Pulmonary artery endothelial cell (primary cell): ENCODE data around the gene HRCT1. TPM values are rescaled to one million over a fixed set of nuclear protein-coding genes. Genes with fewer than 3 reads are reported as not detected.
"Not testable (repeated sequence)": the region's sequence is repeated elsewhere in the genome, so short reads cannot be mapped to it uniquely, and the experiment has no call there.

Source experiments
- DNase-seq: peaks from one replicate; pipeline ENCODE4 v3.0.0-alpha.2; 2011; ENCODE audit warnings: low read depth, low spot score
- total RNA-seq: library from RNA; depleted of rRNA; stranded (reverse); fragments of >200 nt; gene quantifications from 2 replicates; pipeline ENCODE4 v1.2.3, GENCODE V29; 2014

Gene HRCT1
- total RNA-seq, 1 donor from 2014 or later: 5.6 TPM

GRCh38 chr9:35896570-35896969, 9.4 kb upstream of the HRCT1 start:
- DNase-seq: no peak

- not testable (repeated sequence) for DNase-seq
Measured at GRCh38 chr9:35897376-35898099, 8.5 kb upstream of the HRCT1 start.

DNA sequence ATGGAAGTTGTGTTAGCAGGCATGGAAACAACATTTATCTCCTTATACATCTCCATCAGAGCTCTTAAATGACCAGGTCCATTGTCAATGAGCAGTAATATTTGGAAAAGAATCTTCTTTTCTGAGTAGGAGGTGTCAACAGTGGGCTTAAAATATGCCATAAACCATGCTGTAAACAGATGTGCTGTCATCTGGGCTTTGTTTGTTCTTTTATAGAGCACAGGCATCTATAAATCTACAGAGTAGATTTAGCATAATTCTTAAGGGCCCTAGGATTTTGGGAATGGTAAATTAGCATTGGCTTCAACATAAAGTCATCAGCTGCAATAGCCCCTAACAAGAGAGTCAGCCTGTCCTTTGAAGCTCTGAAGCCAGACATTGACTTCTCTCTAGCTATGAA, 7.7 kb upstream of the HRCT1 start:
- no peak for DNase-seq

GRCh38 chr9:35899021-35899420, 7.0 kb upstream of the HRCT1 start:
- no peak for DNase-seq

DNA sequence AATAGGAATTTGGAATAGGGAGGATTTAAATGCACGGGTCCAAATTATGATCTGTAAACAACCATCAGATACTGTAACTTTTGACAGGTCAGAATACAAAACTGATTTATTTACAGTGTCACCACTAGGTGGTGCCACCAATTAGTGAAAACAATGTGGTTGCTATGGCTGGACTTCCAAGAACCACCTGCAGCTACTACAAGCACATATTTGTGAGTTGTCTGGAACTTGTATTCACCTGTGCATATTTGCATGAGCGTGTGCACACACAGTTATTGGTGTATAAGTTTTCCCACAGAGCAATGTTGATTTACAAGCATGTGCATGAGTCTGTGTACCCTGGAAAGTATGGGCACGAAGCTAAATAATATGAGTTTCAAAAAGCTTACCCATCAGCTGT, 3.0 kb upstream of the HRCT1 start:
- no peak for DNase-seq

DNA sequence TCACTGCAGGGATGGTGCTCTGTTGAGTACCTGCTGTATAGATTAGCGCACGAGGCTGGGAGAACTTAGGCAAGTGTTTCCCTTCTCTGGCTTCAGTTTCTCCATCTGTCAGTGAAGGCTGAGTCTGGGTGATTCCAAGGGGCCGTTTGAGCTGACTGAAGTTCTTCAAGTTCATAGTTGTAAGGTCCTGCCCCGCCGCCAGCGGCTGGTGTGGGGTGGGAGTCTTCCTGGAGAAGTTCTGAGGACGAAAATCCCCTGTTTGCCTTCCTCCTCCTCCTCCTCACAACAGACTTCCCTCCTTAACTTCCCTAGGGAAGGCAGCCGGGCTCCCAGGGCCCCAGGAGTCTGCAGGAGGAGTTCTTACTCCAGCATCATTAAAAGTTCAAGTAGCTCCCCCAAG, 1.7 kb upstream of the HRCT1 start:
- no peak for DNase-seq

DNA sequence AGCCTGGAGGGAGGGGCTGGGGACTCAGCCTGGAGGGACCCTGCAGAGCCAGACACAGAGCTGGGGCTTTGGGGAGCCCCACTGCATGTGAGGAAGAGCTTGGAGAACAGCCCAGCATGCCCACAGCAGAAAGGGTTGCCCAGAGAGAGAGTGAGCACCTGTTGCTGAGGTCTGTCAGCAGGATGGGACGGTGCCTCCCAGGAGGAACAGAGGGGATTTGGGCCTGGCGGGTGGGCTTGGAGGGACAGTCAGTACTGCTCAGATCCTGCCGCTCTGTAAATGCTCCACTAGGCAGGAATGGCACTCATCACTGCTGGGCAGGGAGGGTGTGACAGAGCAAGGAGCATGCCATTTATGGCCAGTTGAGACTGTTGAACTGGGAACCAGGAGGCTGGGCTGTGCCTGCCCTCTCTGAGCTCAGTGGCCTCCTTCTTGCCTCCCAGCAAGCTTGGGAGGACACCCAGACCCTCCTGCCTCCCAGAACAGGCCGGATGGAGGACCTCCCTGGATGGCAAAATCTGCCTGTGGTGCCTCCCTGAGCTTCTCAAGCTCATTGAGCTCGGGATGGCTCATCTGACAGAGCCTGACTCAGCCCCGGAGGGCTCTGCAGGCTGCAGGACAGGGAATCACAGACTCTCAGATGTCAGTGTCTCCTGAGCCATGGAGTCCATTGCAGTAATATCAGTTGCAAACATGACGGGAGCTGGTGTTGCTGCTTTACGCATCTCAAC, 786 bp upstream of the HRCT1 start:
- no peak for DNase-seq

DNA sequence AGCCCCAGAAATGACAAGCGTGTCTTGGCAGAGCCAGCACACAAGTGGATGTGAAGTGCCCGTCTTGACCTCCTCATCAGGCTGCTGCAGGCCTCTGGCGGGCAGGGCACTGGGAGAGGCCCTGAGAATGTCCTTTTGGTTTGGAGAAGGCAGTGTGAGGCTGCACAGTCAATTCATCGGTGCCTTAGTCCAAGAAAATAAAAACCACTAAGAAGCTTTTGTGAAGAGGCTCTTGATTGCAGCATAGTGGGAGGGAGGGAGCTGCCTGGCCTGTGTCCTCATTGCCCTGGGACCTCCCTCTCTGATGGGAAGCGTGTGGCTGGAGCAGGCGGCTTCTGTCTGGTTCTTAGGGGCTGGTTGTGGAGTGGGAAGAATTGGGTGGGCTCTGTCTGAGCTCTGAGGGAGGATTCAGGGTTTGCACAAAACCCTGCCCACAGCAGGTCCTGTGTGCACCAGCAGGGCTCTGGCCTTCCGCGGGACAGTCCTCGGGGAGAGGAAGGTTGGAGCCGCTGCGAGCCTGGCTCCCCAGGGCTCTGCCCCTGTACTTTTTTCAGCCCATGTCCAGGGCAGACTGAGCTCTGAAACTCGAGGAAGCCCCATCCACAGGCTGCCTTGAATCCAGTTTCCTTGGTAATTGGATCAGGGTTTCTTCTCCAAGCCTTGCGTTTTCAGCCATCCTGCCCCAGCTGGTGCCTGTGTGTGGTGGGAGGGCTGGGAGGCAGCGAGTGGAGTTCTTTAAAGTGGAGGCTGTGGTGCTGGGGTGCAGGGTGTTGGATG, 1.1 kb downstream of the HRCT1 start:
- no peak for DNase-seq

DNA sequence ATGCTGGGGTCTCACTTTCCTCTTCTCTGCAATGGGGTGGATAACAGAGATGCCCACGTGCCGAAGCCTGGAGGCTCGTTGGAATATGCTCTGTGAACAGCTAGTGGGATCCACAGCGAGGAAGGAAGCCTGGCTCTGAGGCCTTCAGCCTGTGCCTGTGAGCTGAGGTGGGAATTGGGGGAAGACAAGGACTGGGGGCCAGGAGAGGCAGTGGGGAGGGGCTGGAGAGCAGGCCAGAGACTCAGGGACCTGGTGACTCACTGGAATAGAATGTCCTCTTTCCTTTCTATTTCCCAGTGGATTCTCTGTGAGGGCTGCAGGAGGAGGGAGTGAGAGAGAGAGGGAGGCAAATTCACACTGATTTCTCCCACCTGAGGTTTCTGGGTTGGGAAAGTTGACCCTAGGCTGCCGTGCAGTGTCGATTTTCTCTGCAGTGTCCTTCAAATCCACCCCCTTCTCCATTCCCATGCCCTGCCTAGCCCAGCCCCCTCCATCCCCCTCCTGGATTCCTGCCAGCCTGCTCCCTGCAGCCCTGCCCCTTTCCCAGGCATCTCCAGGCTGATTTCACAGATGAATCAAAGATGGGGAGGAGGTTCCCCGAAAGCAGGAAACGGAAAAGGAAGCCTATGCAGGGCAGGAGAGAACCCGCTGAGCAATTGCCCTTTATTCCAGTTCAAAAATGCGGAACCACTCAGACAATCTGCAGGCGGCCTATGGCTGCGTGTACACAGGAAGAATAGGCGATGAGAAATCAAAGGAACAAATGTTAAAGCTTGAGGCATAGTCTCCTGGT, 1.9 kb downstream of the HRCT1 start:
- DNase-seq: peak; percentile 78

- no peak for DNase-seq
Measured at GRCh38 chr9:35908504-35909125, 2.6 kb downstream of the HRCT1 start.

- DNase-seq: no peak
Measured at GRCh38 chr9:35909274-35909673, 3.3 kb downstream of the HRCT1 start, which contains the start of gene SPAAR. TSS of gene SPAAR (plus strand) at chr9:35909490. CDS start at chr9:35910464, 974 bp downstream.

DNA sequence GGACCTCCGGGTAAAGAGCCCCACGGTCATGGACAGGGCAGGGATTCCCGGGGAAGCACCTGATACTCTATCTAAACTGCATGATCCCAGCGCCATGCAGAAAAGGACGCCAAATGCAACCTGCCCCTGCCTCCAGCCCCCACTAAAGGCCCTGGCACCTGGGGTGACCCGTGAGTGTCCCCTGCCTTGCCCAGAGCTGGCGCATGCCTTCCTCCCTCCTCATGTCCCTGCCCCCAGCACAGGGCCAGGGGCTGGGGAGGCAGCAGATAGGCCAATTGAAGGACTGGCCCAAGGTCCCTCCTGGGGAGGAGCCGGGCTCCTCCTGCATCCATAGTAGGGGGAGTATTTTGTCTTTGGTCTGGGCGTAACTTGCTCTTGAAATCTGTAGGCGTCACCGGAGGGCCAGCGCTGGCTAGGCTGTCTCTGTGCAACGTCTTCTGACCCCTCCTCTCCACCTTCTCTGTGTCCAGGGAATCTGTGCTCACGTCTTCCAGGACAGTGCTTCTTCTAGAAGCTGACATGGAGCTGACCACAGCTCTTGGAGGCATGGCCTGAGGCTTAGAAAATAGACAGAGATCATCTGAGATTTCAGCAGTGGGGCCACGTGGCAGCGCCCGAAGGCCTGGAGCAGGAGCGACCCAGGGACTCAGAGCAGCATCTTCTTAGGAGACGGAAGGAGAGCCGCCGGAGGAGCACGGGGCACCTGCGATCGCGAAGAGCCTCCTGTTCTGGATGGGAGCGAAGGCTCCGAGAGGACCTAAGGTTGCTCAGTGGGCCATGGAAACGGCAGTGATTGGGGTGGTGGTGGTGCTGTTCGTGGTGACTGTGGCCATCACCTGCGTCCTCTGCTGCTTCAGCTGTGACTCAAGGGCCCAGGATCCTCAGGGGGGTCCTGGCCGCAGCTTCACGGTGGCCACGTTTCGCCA, 3.9 kb downstream of the HRCT1 start:
- no peak for DNase-seq

GRCh38 chr9:35910613-35911359, 4.8 kb downstream of the HRCT1 start:
- DNase-seq: peak; percentile 49

- no peak for DNase-seq
Measured at GRCh38 chr9:35911690-35912089, 5.7 kb downstream of the HRCT1 start.

- no peak for DNase-seq
Measured at GRCh38 chr9:35912791-35913400, 6.9 kb downstream of the HRCT1 start.

GRCh38 chr9:35913429-35913828, 7.4 kb downstream of the HRCT1 start:
- DNase-seq: not testable (repeated sequence)

GRCh38 chr9:35914301-35914807, 8.4 kb downstream of the HRCT1 start:
- DNase-seq: no peak

- no peak for DNase-seq
Measured at GRCh38 chr9:35915681-35916294, 9.8 kb downstream of the HRCT1 start.
